HepG2 (cell line): ENCODE measurements around the gene MORC3. TPM values are rescaled to one million over a fixed set of nuclear protein-coding genes. Genes with fewer than 3 reads are reported as not detected.

Source experiments
- ATAC-seq: fragments of 200-7000 bp; cut with Tn5 transposase; 3 replicates; pipeline ENCODE4 v1.9.1; 2020; ENCODE audit warnings: mild to moderate bottlenecking, moderate library complexity
- BruUV-seq: library from RNA; stranded (reverse); fragments of 400-500 nt; replicated peaks from 2 replicates; lab custom pipeline; 2021; lab: Mats Ljungman, UMichigan
- CTCF ChIA-PET: fragments of 300-600 bp; formaldehyde crosslinking; extraction: SDS; loops from one replicate; lab custom pipeline; 2021; ENCODE audit warnings: low total read pairs, inconsistent platforms, low intra/inter-chr PET ratio; lab: Yijun Ruan, JAX
- POLR2A ChIA-PET: fragments of 350-600 bp; sonication (Branson Sonifier 250); formaldehyde crosslinking; loops from one replicate; lab custom pipeline; 2020; ENCODE audit warnings: antibody characterized with exemption, inconsistent platforms; lab: Yijun Ruan, JAX
- DNase-seq: peaks from one replicate; pipeline ENCODE4 v3.0.0-alpha.2; 2015; ENCODE audit warnings: low spot score
- FAIRE-seq: peaks from 3 replicates; lab custom pipeline; 2011; peaks lifted over from hg19 to GRCh38; lab: Jason Lieb, UNC
- H2AFZ ChIP-seq: one replicate; pipeline ENCODE4 v1.6.1; 2011; ENCODE audit warnings: low read length, inconsistent platforms
- H3K27ac ChIP-seq: fragments of 300-600 bp; 3 replicates; pipeline ENCODE4 v1.8.0; 2011; ENCODE audit warnings: mixed run types, mild to moderate bottlenecking, mixed read lengths, low read length, inconsistent platforms; ENCODE audit not compliant: insufficient read depth; ENCODE audit errors: extremely low read length
- H3K27me3 ChIP-seq, 2 experiments: fragments of 200-600 bp in 1 of 2; 2 replicates in 1 of 2; 3 replicates in 1 of 2; pipeline versions ENCODE4 v1.6.0 to v1.8.0; 2011; ENCODE audit warnings: low read length in 2 of 2, mild to moderate bottlenecking in 2 of 2, moderate library complexity in 2 of 2, inconsistent platforms in 1 of 2; ENCODE audit not compliant: insufficient read depth in 2 of 2, control insufficient read depth in 1 of 2
- H3K36me3 ChIP-seq, 2 experiments: fragments of 200-600 bp in 1 of 2; replicated peaks in 1 of 2; 2 replicates in 1 of 2; 3 replicates in 1 of 2; pipeline versions ENCODE4 v1.5.1 to v1.8.0; 2011; ENCODE audit warnings: low read length in 2 of 2, inconsistent platforms in 1 of 2; ENCODE audit not compliant: insufficient read depth in 2 of 2, control insufficient read depth in 1 of 2
- H3K4me1 ChIP-seq: 2 replicates; pipeline ENCODE4 v1.5.1; 2012; ENCODE audit warnings: low read length, inconsistent platforms; ENCODE audit not compliant: insufficient read depth
- H3K4me2 ChIP-seq: 2 replicates; pipeline ENCODE4 v1.6.0; 2011; ENCODE audit warnings: low read depth, low read length, inconsistent platforms
- H3K4me3 ChIP-seq, 3 experiments: fragments of 200-600 bp in 1 of 3; sonication (generic), shearing (Covaris generic) in 1 of 3; replicated peaks in 1 of 3; 2 replicates each; pipeline ENCODE4 v1.5.1; 2011 to 2016; ENCODE audit warnings: low read length in 3 of 3, inconsistent platforms in 2 of 3, low read depth in 2 of 3, mild to moderate bottlenecking in 2 of 3, control low read depth in 1 of 3, mixed read lengths in 1 of 3; ENCODE audit not compliant: insufficient read depth in 1 of 3
- H3K79me2 ChIP-seq: one replicate; pipeline ENCODE4 v1.6.1; 2011; ENCODE audit warnings: low read length, inconsistent platforms; ENCODE audit not compliant: insufficient read depth
- H3K9ac ChIP-seq: 2 replicates; pipeline ENCODE4 v1.6.0; 2011; ENCODE audit warnings: mild to moderate bottlenecking, low read depth, low read length, inconsistent platforms; ENCODE audit not compliant: insufficient read depth
- H3K9me3 ChIP-seq: 2 replicates; pipeline ENCODE4 v1.5.1; 2012; ENCODE audit warnings: mild to moderate bottlenecking, low read length
- H4K20me1 ChIP-seq: 2 replicates; pipeline ENCODE4 v1.6.0; 2011; ENCODE audit warnings: inconsistent platforms, mild to moderate bottlenecking, low read length, moderate library complexity; ENCODE audit not compliant: insufficient read depth
- HOMEZ ChIP-seq: IDR thresholded peaks from 2 replicates; pipeline ENCODE4 v1.6.1; 2016; ENCODE audit warnings: low read depth
- MAFK ChIP-seq, 2 experiments: IDR thresholded peaks in 1 of 2; conservative IDR thresholded peaks in 1 of 2; 2 replicates each; pipeline ENCODE4 v1.6.1; 2011; ENCODE audit warnings: improper control_type of control experiment in 2 of 2, low read length in 2 of 2
- PAXIP1 ChIP-seq: sonication (generic); formaldehyde crosslinking; conservative IDR thresholded peaks from 2 replicates; pipeline ENCODE4 v1.4.0; 2020; ENCODE audit warnings: mild to moderate bottlenecking, missing genetic modification reagents, moderate library complexity
- ZBTB34 ChIP-seq: sonication (generic); formaldehyde crosslinking; IDR thresholded peaks from 2 replicates; pipeline ENCODE4 v1.8.0; 2022; ENCODE audit warnings: mild to moderate bottlenecking, missing genetic modification reagents
- ZBTB39 ChIP-seq: sonication (generic); formaldehyde crosslinking; IDR thresholded peaks from 2 replicates; pipeline ENCODE4 v1.5.0; 2020; ENCODE audit warnings: missing genetic modification reagents
- ZNF737 ChIP-seq: sonication (generic); formaldehyde crosslinking; IDR thresholded peaks from 2 replicates; pipeline ENCODE4 v1.5.0; 2020; ENCODE audit warnings: missing genetic modification reagents, mild to moderate bottlenecking, borderline replicate concordance
- ZNF777 ChIP-seq: sonication (generic); formaldehyde crosslinking; IDR thresholded peaks from 2 replicates; pipeline ENCODE4 v1.4.0; 2020; ENCODE audit warnings: missing genetic modification reagents
- WGBS: methylation state at CpG from one replicate; pipeline ENCODE4 v1.1.6; 2017; ENCODE audit warnings: low lambda C conversion rate; 5-methylcytosine and 5-hydroxymethylcytosine counted together
- in situ Hi-C: cut with HindIII; loops from 2 replicates; pipeline ENCODE4 v1.10.0; 2017; ENCODE audit warnings: low pct_unique_long_range_greater_than_20kb; ENCODE audit not compliant: extremely low pct_ligation_motif_present
- intact Hi-C: fragments of 100-400 bp; cut with micrococcal nuclease; formaldehyde crosslinking; loops from one replicate; pipeline ENCODE4 v1.10.0; 2022; ENCODE audit not compliant: unreplicated experiment
- polyA plus RNA-seq, 8 experiments: library from polyadenylated mRNA; depleted of rRNA in 3 of 8; stranded (reverse) in 7 of 8; unstranded in 1 of 8; fragments of >200 nt; fragmentation: Illumina TruSeq in 4 of 8; extraction: Trizol in 4 of 8; gene quantifications; 2 replicates each; pipeline versions ENCODE4 v1.2.1 to v1.2.3, GENCODE V29; 2011 to 2016; ENCODE audit warnings: low read depth in 4 of 8, missing spikeins in 1 of 8, mixed read lengths in 1 of 8; ENCODE audit not compliant: insufficient read depth in 1 of 8
- total RNA-seq, 5 experiments: library from RNA; depleted of rRNA; stranded (reverse); fragments of >200 nt; fragmentation: Illumina TruSeq; extraction: Trizol; gene quantifications; 2 replicates each; pipeline ENCODE4 v1.2.3, GENCODE V29; 2016; ENCODE audit warnings: low read depth in 1 of 5

The MORC3 gene
- total and polyA plus RNA-seq, 2 of the 13 experiments (the other 11 are each of a cell fraction or from before 2014, with no cell fraction given) = 12.9 to 19.5 TPM

- no peak overlapping the region for H3K4me2 ChIP-seq
- no peak for TF ChIP-seq ZNF777 (CRISPR knock-in tag)
- TF ChIP-seq, all 625 proteins: peak for 0
- in situ Hi-C loops (no loop called here), intact Hi-C loops (no loop called here)
- DNase-seq (no peak), FAIRE-seq (no peak), ATAC-seq (no peak)
- Histone ChIP-seq H3K4me3 (no peak overlapping the region), H3K36me3 (peaks cover 3 to 28% of the 10 kb centered on the region in 2 experiments; a peak in 4 of 5 replicates), H3K4me1 (peaks cover 34% of the 10 kb centered on the region), H3K27me3 (no peaks in the 10 kb centered on the region), H4K20me1 (no peaks in the 10 kb centered on the region), H2AFZ (no peak overlapping the region), H3K9ac (no peak overlapping the region), H3K27ac (no peak overlapping the region), H3K79me2 (no peaks in the 10 kb centered on the region), H3K9me3 (no peaks in the 10 kb centered on the region)
- ChIA-PET CTCF (no interaction called here), POLR2A (no interaction called here)
- BruUV-seq = no TSS peak
- WGBS = over 99% methylated on average over 6 of the region's 6 CpGs
These were observed 59.3 kb downstream of the MORC3 start for GRCh38 chr21:36379251-36379650.

GRCh38 chr21:36381841-36382589 lies 62.0 kb downstream of the MORC3 start:
- CTCF ChIA-PET = no interaction called here
- H3K27me3 ChIP-seq = no peaks in the 10 kb centered on the region
- DNase-seq (no peak), FAIRE-seq (no peak), ATAC-seq (no peak)
- H3K4me3 ChIP-seq = no peak overlapping the region
- no peaks in the 10 kb centered on the region for H3K9me3 ChIP-seq
- peaks cover 1 to 9% of the 10 kb centered on the region in 2 experiments; a peak in 2 of 5 replicates for H3K36me3 ChIP-seq
- no peaks in the 10 kb centered on the region for H4K20me1 ChIP-seq
- BruUV-seq = no TSS peak
- POLR2A ChIA-PET = no interaction called here
- no peak overlapping the region for H2AFZ ChIP-seq
- no peak overlapping the region for H3K27ac ChIP-seq
- 89% methylated on average over 9 of the region's 9 CpGs for WGBS
- H3K79me2 ChIP-seq = no peaks in the 10 kb centered on the region
- no peak overlapping the region for H3K9ac ChIP-seq
- H3K4me1 ChIP-seq = peaks cover 52% of the 10 kb centered on the region
- no peak overlapping the region for H3K4me2 ChIP-seq
- intact Hi-C loops = no loop called here
- in situ Hi-C loops = no loop called here
- TF ChIP-seq ZBTB34 (no peak), MAFK (conservative IDR thresholded peaks at IDR 0.05 in 1 of 2, IDR thresholded peaks at IDR 0.05 in 1 of 2; ENCODE audit: low read length in 2 of 2) (peak; percentile 35 to 51; a peak in 3 of 4 replicates), PAXIP1 (CRISPR knock-in tag) (no peak), ZBTB39 (CRISPR knock-in tag) (no peak), HOMEZ (CRISPR knock-in tag) (no peak), ZNF737 (CRISPR knock-in tag) (no peak)
